ENCODE measurements around the gene RAD51D. TPM values are rescaled to one million over a fixed set of nuclear protein-coding genes. Genes with fewer than 3 reads are reported as not detected.

RAD51D gene
- polyA plus RNA-seq, 1 donor from 2014 or later = 19.0 TPM

- Histone ChIP-seq H3K9me2 (ENCODE audit: insufficient read depth, low read length) (no peaks in the 10 kb centered on the region), H3K9me3 (ENCODE audit: low read length) (no peaks in the 10 kb centered on the region), H4K20me1 (ENCODE audit: insufficient read depth) (no peaks in the 10 kb centered on the region), H3K27ac (ENCODE audit: low read length) (no peak overlapping the region), H2AFZ (ENCODE audit: low read depth, low read length) (no peak overlapping the region), H3K36me3 (ENCODE audit: insufficient read depth, low read length) (no peaks in the 10 kb centered on the region), H3K4me3 (ENCODE audit: low read length) (no peak overlapping the region), H3K79me2 (replicated peaks; ENCODE audit: insufficient read depth, low read length) (no peaks in the 10 kb centered on the region), H3K4me2 (ENCODE audit: low read length) (no peak overlapping the region), H3F3A (ENCODE audit: insufficient read depth, low read length, poor library complexity, severe bottlenecking) (no peaks in the 10 kb centered on the region), H3K27me3 (ENCODE audit: insufficient read depth, low read depth, low read length) (no peaks in the 10 kb centered on the region), H3K9ac (ENCODE audit: low read length) (no peak overlapping the region)
- TF ChIP-seq REST (IDR thresholded peaks at IDR 0.05; ENCODE audit: borderline replicate concordance) (no peak), CTCF (IDR thresholded peaks at IDR 0.05; ENCODE audit: poor library complexity, severe bottlenecking) (no peak), SMC3 (conservative IDR thresholded peaks at IDR 0.05; ENCODE audit: poor library complexity) (no peak), EZH2 (IDR thresholded peaks at IDR 0.05; ENCODE audit: borderline replicate concordance, insufficient read depth, low read length, poor library complexity, severe bottlenecking) (no peak), TAF1 (IDR thresholded peaks at IDR 0.05; ENCODE audit: low read depth) (no peak), POLR2AphosphoS5 (IDR thresholded peaks at IDR 0.05) (no peak), MXI1 (conservative IDR thresholded peaks at IDR 0.05; ENCODE audit: poor library complexity, severe bottlenecking) (no peak), RAD21 (conservative IDR thresholded peaks at IDR 0.05) (no peak), EP300 (conservative IDR thresholded peaks at IDR 0.05; ENCODE audit: poor library complexity, severe bottlenecking) (no peak)
Observed at GRCh38 chr17:35135322-35135721, 15.7 kb upstream of the RAD51D start.

GRCh38 chr17:35132816-35133550 lies 13.3 kb upstream of the RAD51D start:
- no peak overlapping the region for H3K9ac ChIP-seq (ENCODE audit: low read length)
- no peaks in the 10 kb centered on the region for H3K36me3 ChIP-seq (ENCODE audit: insufficient read depth, low read length)
- TF ChIP-seq EP300 (conservative IDR thresholded peaks at IDR 0.05; ENCODE audit: poor library complexity, severe bottlenecking) (no peak), REST (IDR thresholded peaks at IDR 0.05; ENCODE audit: borderline replicate concordance) (no peak), RAD21 (conservative IDR thresholded peaks at IDR 0.05) (no peak), CTCF (IDR thresholded peaks at IDR 0.05; ENCODE audit: poor library complexity, severe bottlenecking) (no peak), EZH2 (IDR thresholded peaks at IDR 0.05; ENCODE audit: borderline replicate concordance, insufficient read depth, low read length, poor library complexity, severe bottlenecking) (no peak), SMC3 (conservative IDR thresholded peaks at IDR 0.05; ENCODE audit: poor library complexity) (no peak), POLR2AphosphoS5 (IDR thresholded peaks at IDR 0.05) (no peak), TAF1 (IDR thresholded peaks at IDR 0.05; ENCODE audit: low read depth) (no peak), MXI1 (conservative IDR thresholded peaks at IDR 0.05; ENCODE audit: poor library complexity, severe bottlenecking) (no peak)
- no peaks in the 10 kb centered on the region for H4K20me1 ChIP-seq (ENCODE audit: insufficient read depth)
- no peak overlapping the region for H3K4me2 ChIP-seq (ENCODE audit: low read length)
- H2AFZ ChIP-seq (ENCODE audit: low read depth, low read length) = no peak overlapping the region
- no peaks in the 10 kb centered on the region for H3K9me2 ChIP-seq (ENCODE audit: insufficient read depth, low read length)
- H3F3A ChIP-seq (ENCODE audit: insufficient read depth, low read length, poor library complexity, severe bottlenecking) = no peaks in the 10 kb centered on the region
- no peaks in the 10 kb centered on the region for H3K9me3 ChIP-seq (ENCODE audit: low read length)
- no peak overlapping the region for H3K27ac ChIP-seq (ENCODE audit: low read length)
- no peaks in the 10 kb centered on the region for H3K79me2 ChIP-seq (replicated peaks; ENCODE audit: insufficient read depth, low read length)
- H3K27me3 ChIP-seq (ENCODE audit: insufficient read depth, low read depth, low read length) = no peaks in the 10 kb centered on the region
- H3K4me3 ChIP-seq (ENCODE audit: low read length) = no peak overlapping the region

Data from neural cell (in vitro differentiated cells).